SK-N-MC (cell line): ENCODE measurements around the gene TAF4.

Source experiments
- EZH2 ChIP-seq: fragments of 200-600 bp; sonication (generic); IDR thresholded peaks from one replicate; pipeline ENCODE4 v1.6.1; 2017; ENCODE audit warnings: antibody characterized with exemption
- POLR2AphosphoS5 ChIP-seq: IDR thresholded peaks from 2 replicates; pipeline ENCODE4 v1.6.1; 2012; ENCODE audit warnings: mild to moderate bottlenecking, low read depth, low read length, borderline replicate concordance

- no peak for TF ChIP-seq POLR2AphosphoS5
- no peak for TF ChIP-seq EZH2
Measured at GRCh38 chr20:61934716-61935530, 130.8 kb downstream of the TAF4 start.
